ENCODE data around the gene PRKCB. TPM values are rescaled to one million over a fixed set of nuclear protein-coding genes. Genes with fewer than 3 reads are reported as not detected.

The PRKCB gene
- under 0.01 and 0.28 TPM in 2 replicates for total RNA-seq

DNA sequence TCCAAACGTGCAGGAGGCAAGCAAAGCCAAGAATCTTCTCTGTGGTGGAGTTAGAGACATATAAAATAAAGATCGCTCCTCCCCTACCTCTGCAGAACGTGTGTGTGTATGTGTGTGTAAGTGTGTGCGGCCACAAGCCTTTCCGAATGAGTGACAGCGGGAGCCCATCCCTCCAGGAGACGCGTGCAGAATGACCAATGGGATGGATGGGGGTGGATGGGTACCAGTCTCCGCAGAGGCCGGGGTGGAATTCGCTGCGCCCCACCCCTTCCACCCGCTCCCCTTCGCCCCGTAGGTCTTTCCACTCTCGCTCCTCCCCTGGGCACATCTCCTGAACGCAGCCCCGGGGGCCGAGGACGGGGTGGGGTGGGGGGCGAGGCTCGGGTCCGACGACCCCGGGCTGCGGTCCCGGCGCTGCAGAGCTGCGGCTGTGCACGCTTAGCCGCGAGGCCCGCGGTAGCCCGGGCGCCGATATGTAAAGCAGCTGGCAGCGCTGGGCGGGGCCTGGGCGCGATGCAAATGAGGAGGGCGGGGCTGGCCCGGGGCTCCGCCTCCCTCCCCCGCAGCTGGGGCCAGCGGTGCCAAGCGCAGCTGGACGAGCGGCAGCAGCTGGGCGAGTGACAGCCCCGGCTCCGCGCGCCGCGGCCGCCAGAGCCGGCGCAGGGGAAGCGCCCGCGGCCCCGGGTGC, at the start of gene PRKCB:
Gene PRKCB, plus strand, starts transcription at position 594 of the 688 bp plus-strand sequence.

GRCh38 chr16:24255456-24256371, 419.9 kb downstream of the PRKCB start, which contains the start of gene CACNG3:
Gene CACNG3, plus strand, starts transcription at chr16:24256335. Its CDS starts 420 bp downstream, at chr16:24256755.

Other genes with a start within 250 kb of the PRKCB start
- 48.1 and 57.0 TPM in 2 replicates for gene NDUFAB1, start 239.7 kb upstream of the PRKCB start, total RNA-seq
- gene PALB2, start 194.7 kb upstream of the PRKCB start, total RNA-seq = 5.4 and 7.3 TPM in 2 replicates
- gene DCTN5, start 194.5 kb upstream of the PRKCB start, total RNA-seq = 44.5 and 54.4 TPM in 2 replicates
- 2.2 and 2.4 TPM in 2 replicates for gene PLK1, start 157.1 kb upstream of the PRKCB start, total RNA-seq
- gene ERN2, start 122.8 kb upstream of the PRKCB start, total RNA-seq = 0.14 TPM in 1 of 2 replicates, not detected in the other
- not detected in 2 replicates for gene CHP2, start 81.0 kb upstream of the PRKCB start, total RNA-seq